HepG2 (cell line): ENCODE data around the gene ARHGEF37. TPM values are rescaled to one million over a fixed set of nuclear protein-coding genes. Genes with fewer than 3 reads are reported as not detected.

ENCODE experiments used
- ATAC-seq: fragments of 200-7000 bp; cut with Tn5 transposase; 3 replicates; pipeline ENCODE4 v1.9.1; 2020; ENCODE audit warnings: mild to moderate bottlenecking, moderate library complexity
- BruUV-seq: library from RNA; stranded (reverse); fragments of 400-500 nt; replicated peaks from 2 replicates; lab custom pipeline; 2021; lab: Mats Ljungman, UMichigan
- CTCF ChIA-PET: fragments of 300-600 bp; formaldehyde crosslinking; extraction: SDS; loops from one replicate; lab custom pipeline; 2021; ENCODE audit warnings: low total read pairs, inconsistent platforms, low intra/inter-chr PET ratio; lab: Yijun Ruan, JAX
- POLR2A ChIA-PET: fragments of 350-600 bp; sonication (Branson Sonifier 250); formaldehyde crosslinking; loops from one replicate; lab custom pipeline; 2020; ENCODE audit warnings: antibody characterized with exemption, inconsistent platforms; lab: Yijun Ruan, JAX
- DNase-seq: peaks from one replicate; pipeline ENCODE4 v3.0.0-alpha.2; 2015; ENCODE audit warnings: low spot score
- FAIRE-seq: peaks from 3 replicates; lab custom pipeline; 2011; peaks lifted over from hg19 to GRCh38; lab: Jason Lieb, UNC
- H2AFZ ChIP-seq: one replicate; pipeline ENCODE4 v1.6.1; 2011; ENCODE audit warnings: low read length, inconsistent platforms
- H3K27ac ChIP-seq: fragments of 300-600 bp; 3 replicates; pipeline ENCODE4 v1.8.0; 2011; ENCODE audit warnings: mixed run types, mild to moderate bottlenecking, mixed read lengths, low read length, inconsistent platforms; ENCODE audit not compliant: insufficient read depth; ENCODE audit errors: extremely low read length
- H3K27me3 ChIP-seq, 2 experiments: fragments of 200-600 bp in 1 of 2; 2 replicates in 1 of 2; 3 replicates in 1 of 2; pipeline versions ENCODE4 v1.6.0 to v1.8.0; 2011; ENCODE audit warnings: low read length in 2 of 2, mild to moderate bottlenecking in 2 of 2, moderate library complexity in 2 of 2, inconsistent platforms in 1 of 2; ENCODE audit not compliant: insufficient read depth in 2 of 2, control insufficient read depth in 1 of 2
- H3K36me3 ChIP-seq, 2 experiments: fragments of 200-600 bp in 1 of 2; replicated peaks in 1 of 2; 2 replicates in 1 of 2; 3 replicates in 1 of 2; pipeline versions ENCODE4 v1.5.1 to v1.8.0; 2011; ENCODE audit warnings: low read length in 2 of 2, inconsistent platforms in 1 of 2; ENCODE audit not compliant: insufficient read depth in 2 of 2, control insufficient read depth in 1 of 2
- H3K4me1 ChIP-seq: 2 replicates; pipeline ENCODE4 v1.5.1; 2012; ENCODE audit warnings: low read length, inconsistent platforms; ENCODE audit not compliant: insufficient read depth
- H3K4me2 ChIP-seq: 2 replicates; pipeline ENCODE4 v1.6.0; 2011; ENCODE audit warnings: low read depth, low read length, inconsistent platforms
- H3K4me3 ChIP-seq, 3 experiments: fragments of 200-600 bp in 1 of 3; sonication (generic), shearing (Covaris generic) in 1 of 3; replicated peaks in 1 of 3; 2 replicates each; pipeline ENCODE4 v1.5.1; 2011 to 2016; ENCODE audit warnings: low read length in 3 of 3, inconsistent platforms in 2 of 3, low read depth in 2 of 3, mild to moderate bottlenecking in 2 of 3, control low read depth in 1 of 3, mixed read lengths in 1 of 3; ENCODE audit not compliant: insufficient read depth in 1 of 3
- H3K79me2 ChIP-seq: one replicate; pipeline ENCODE4 v1.6.1; 2011; ENCODE audit warnings: low read length, inconsistent platforms; ENCODE audit not compliant: insufficient read depth
- H3K9ac ChIP-seq: 2 replicates; pipeline ENCODE4 v1.6.0; 2011; ENCODE audit warnings: mild to moderate bottlenecking, low read depth, low read length, inconsistent platforms; ENCODE audit not compliant: insufficient read depth
- H3K9me3 ChIP-seq: 2 replicates; pipeline ENCODE4 v1.5.1; 2012; ENCODE audit warnings: mild to moderate bottlenecking, low read length
- H4K20me1 ChIP-seq: 2 replicates; pipeline ENCODE4 v1.6.0; 2011; ENCODE audit warnings: inconsistent platforms, mild to moderate bottlenecking, low read length, moderate library complexity; ENCODE audit not compliant: insufficient read depth
- CBFB ChIP-seq: sonication (generic); formaldehyde crosslinking; IDR thresholded peaks from 2 replicates; pipeline ENCODE4 v1.4.0; 2020; ENCODE audit warnings: missing genetic modification reagents
- FOXK1 ChIP-seq: sonication (generic); formaldehyde crosslinking; IDR thresholded peaks from 2 replicates; pipeline ENCODE4 v1.4.0; 2020; ENCODE audit warnings: low read depth, missing genetic modification reagents, borderline replicate concordance
- HCFC1 ChIP-seq: fragments of 150-350 bp; IDR thresholded peaks from 2 replicates; pipeline ENCODE4 v1.6.1; 2014; ENCODE audit warnings: low read depth, low read length
- HNRNPH1 ChIP-seq: fragments of 200-400 bp; formaldehyde crosslinking; optimal IDR thresholded peaks from 2 replicates; pipeline ENCODE3; 2017; ENCODE audit warnings: mild to moderate bottlenecking, low read depth, low read length
- KDM1A ChIP-seq: IDR thresholded peaks from 2 replicates; pipeline ENCODE4 v1.6.1; 2016; ENCODE audit warnings: missing compliant biosample characterization
- MAZ ChIP-seq, 2 experiments: sonication (generic) in 1 of 2; formaldehyde crosslinking in 1 of 2; IDR thresholded peaks; 2 replicates each; pipeline versions ENCODE4 v1.5.0 to v1.6.1; 2012 to 2020; ENCODE audit warnings: low read depth in 2 of 2, mild to moderate bottlenecking in 2 of 2, borderline replicate concordance in 1 of 2, improper control_type of control experiment in 1 of 2, low read length in 1 of 2, missing genetic modification reagents in 1 of 2, moderate library complexity in 1 of 2
- MED8 ChIP-seq: sonication (generic); formaldehyde crosslinking; IDR thresholded peaks from 2 replicates; pipeline ENCODE4 v1.8.1; 2023; ENCODE audit warnings: mild to moderate bottlenecking, missing genetic modification reagents; ENCODE audit not compliant: insufficient replicate concordance
- NCOA2 ChIP-seq: sonication (generic); formaldehyde crosslinking; IDR thresholded peaks from 2 replicates; pipeline ENCODE4 v1.8.0; 2022; ENCODE audit warnings: inconsistent platforms
- PRDM15 ChIP-seq: sonication (generic); formaldehyde crosslinking; IDR thresholded peaks from 2 replicates; pipeline ENCODE4 v1.4.0; 2020; ENCODE audit warnings: missing genetic modification reagents
- SP140L ChIP-seq: sonication (generic); formaldehyde crosslinking; IDR thresholded peaks from 2 replicates; pipeline ENCODE4 v1.4.0; 2020; ENCODE audit warnings: missing genetic modification reagents, borderline replicate concordance
- ZBTB43 ChIP-seq: sonication (generic); formaldehyde crosslinking; conservative IDR thresholded peaks from 2 replicates; pipeline ENCODE4 v1.4.0; 2020; ENCODE audit warnings: missing genetic modification reagents
- ZBTB46 ChIP-seq: sonication (generic); formaldehyde crosslinking; IDR thresholded peaks from 2 replicates; pipeline ENCODE4 v1.4.0; 2020; ENCODE audit warnings: mild to moderate bottlenecking, missing genetic modification reagents, borderline replicate concordance
- ZNF460 ChIP-seq: sonication (generic); formaldehyde crosslinking; IDR thresholded peaks from 2 replicates; pipeline ENCODE4 v1.5.1; 2020; ENCODE audit warnings: missing genetic modification reagents, mild to moderate bottlenecking, borderline replicate concordance
- ZNF501 ChIP-seq: sonication (generic); formaldehyde crosslinking; IDR thresholded peaks from 2 replicates; pipeline ENCODE4 v1.5.1; 2020; ENCODE audit warnings: mild to moderate bottlenecking, moderate library complexity, missing genetic modification reagents
- ZNF749 ChIP-seq: sonication (generic); formaldehyde crosslinking; IDR thresholded peaks from 2 replicates; pipeline ENCODE4 v1.8.0; 2022; ENCODE audit warnings: mild to moderate bottlenecking, missing genetic modification reagents, moderate library complexity, borderline replicate concordance
- WGBS: methylation state at CpG from one replicate; pipeline ENCODE4 v1.1.6; 2017; ENCODE audit warnings: low lambda C conversion rate; 5-methylcytosine and 5-hydroxymethylcytosine counted together
- in situ Hi-C: cut with HindIII; loops from 2 replicates; pipeline ENCODE4 v1.10.0; 2017; ENCODE audit warnings: low pct_unique_long_range_greater_than_20kb; ENCODE audit not compliant: extremely low pct_ligation_motif_present
- intact Hi-C: fragments of 100-400 bp; cut with micrococcal nuclease; formaldehyde crosslinking; loops from one replicate; pipeline ENCODE4 v1.10.0; 2022; ENCODE audit not compliant: unreplicated experiment
- polyA plus RNA-seq, 8 experiments: library from polyadenylated mRNA; depleted of rRNA in 3 of 8; stranded (reverse) in 7 of 8; unstranded in 1 of 8; fragments of >200 nt; fragmentation: Illumina TruSeq in 4 of 8; extraction: Trizol in 4 of 8; gene quantifications; 2 replicates each; pipeline versions ENCODE4 v1.2.1 to v1.2.3, GENCODE V29; 2011 to 2016; ENCODE audit warnings: low read depth in 4 of 8, missing spikeins in 1 of 8, mixed read lengths in 1 of 8; ENCODE audit not compliant: insufficient read depth in 1 of 8
- total RNA-seq, 5 experiments: library from RNA; depleted of rRNA; stranded (reverse); fragments of >200 nt; fragmentation: Illumina TruSeq; extraction: Trizol; gene quantifications; 2 replicates each; pipeline ENCODE4 v1.2.3, GENCODE V29; 2016; ENCODE audit warnings: low read depth in 1 of 5

The ARHGEF37 gene
- total and polyA plus RNA-seq, 2 of the 13 experiments (the other 11 are each of a cell fraction or from before 2014, with no cell fraction given): 0.18 to 0.27 TPM

- Histone ChIP-seq H3K4me3 (no peak overlapping the region; a peak in 1 of 6 replicates), H3K36me3 (no peaks in the 10 kb centered on the region), H3K9me3 (no peaks in the 10 kb centered on the region), H3K27me3 (peaks cover 0 to 1% of the 10 kb centered on the region in 2 experiments; a peak in 1 of 5 replicates), H3K4me2 (peak overlapping the region; percentile 18), H3K79me2 (no peaks in the 10 kb centered on the region), H3K27ac (no peak overlapping the region), H3K9ac (no peak overlapping the region), H3K4me1 (peaks cover 20% of the 10 kb centered on the region), H4K20me1 (no peaks in the 10 kb centered on the region), H2AFZ (no peak overlapping the region)
- ATAC-seq (peak; percentile 76), FAIRE-seq (no peak), DNase-seq (peak; percentile 47)
- CTCF ChIA-PET: no interaction called here
- no TSS peak for BruUV-seq
- 15% methylated on average over 9 of the region's 10 CpGs for WGBS
- in situ Hi-C loops: no loop called here
- intact Hi-C loops: no loop called here
- POLR2A ChIA-PET: interaction anchor here (2.0 kb wide), 1 partner anchor 20 kb away, joined by 5 read pairs; no protein-coding TSS in a partner anchor
- TF ChIP-seq MAZ (IDR thresholded peaks at IDR 0.05; ENCODE audit: borderline replicate concordance, low read depth, low read length): no peak
- no peak for TF ChIP-seq MAZ (CRISPR knock-in tag; IDR thresholded peaks at IDR 0.05; ENCODE audit: low read depth)
- no peak for TF ChIP-seq CBFB (CRISPR knock-in tag)
- no peak for TF ChIP-seq PRDM15 (CRISPR knock-in tag)
- no peak for TF ChIP-seq ZNF749
- no peak for TF ChIP-seq MED8 (CRISPR knock-in tag)
- no peak for TF ChIP-seq HCFC1
- no peak for TF ChIP-seq ZNF460 (CRISPR knock-in tag)
- no peak for TF ChIP-seq ZBTB43
- TF ChIP-seq NCOA2: no peak
- no peak for TF ChIP-seq FOXK1 (CRISPR knock-in tag)
- no peak for TF ChIP-seq ZBTB46 (CRISPR knock-in tag)
- no peak for TF ChIP-seq ZNF501 (CRISPR knock-in tag)
- TF ChIP-seq KDM1A (CRISPR knock-in tag): no peak
- TF ChIP-seq HNRNPH1: no peak
- no peak for TF ChIP-seq SP140L (CRISPR knock-in tag)
Measured at GRCh38 chr5:149621415-149622098, 40.3 kb downstream of the ARHGEF37 start.
